HCT116 (cell line): ENCODE measurements around the gene SUN5.

Experiments
- CEBPB ChIP-seq: IDR thresholded peaks from 2 replicates; pipeline ENCODE4 v1.6.1; 2012; ENCODE audit warnings: low read depth
- EZH2 ChIP-seq: fragments of 200-600 bp; sonication (generic); IDR thresholded peaks from 2 replicates; pipeline ENCODE4 v1.6.1; 2017; ENCODE audit warnings: antibody characterized with exemption, mixed run types
- EZH2phosphoT487 ChIP-seq: fragments of 200-600 bp; IDR thresholded peaks from 2 replicates; pipeline ENCODE4 v1.6.1; 2018; ENCODE audit warnings: antibody characterized with exemption, borderline replicate concordance
- POLR2A ChIP-seq: IDR thresholded peaks from 2 replicates; pipeline ENCODE4 v1.7.0; 2011; ENCODE audit warnings: borderline replicate concordance; ENCODE audit not compliant: insufficient read depth, insufficient read length; ENCODE audit errors: extremely low read depth
- POLR2AphosphoS5 ChIP-seq: IDR thresholded peaks from 2 replicates; pipeline ENCODE4 v1.6.1; 2011; ENCODE audit warnings: mild to moderate bottlenecking, low read depth, low read length, moderate library complexity
- RAD21 ChIP-seq: IDR thresholded peaks from 2 replicates; pipeline ENCODE4 v1.6.1; 2012; ENCODE audit warnings: low read depth, mild to moderate bottlenecking
- SP1 ChIP-seq: IDR thresholded peaks from 2 replicates; pipeline ENCODE4 v1.6.1; 2012; ENCODE audit warnings: low read depth
- TCF7L2 ChIP-seq: IDR thresholded peaks from 2 replicates; pipeline ENCODE4 v1.7.0; 2011; ENCODE audit warnings: borderline replicate concordance, inconsistent platforms; ENCODE audit not compliant: insufficient read depth, insufficient read length; ENCODE audit errors: extremely low read depth
- YY1 ChIP-seq: IDR thresholded peaks from 2 replicates; pipeline ENCODE4 v1.6.1; 2011; ENCODE audit warnings: low read length, low read depth, moderate library complexity, mild to moderate bottlenecking; ENCODE audit not compliant: insufficient replicate concordance; ENCODE audit errors: extremely low read depth
- TF ChIP-seq, protein P1 (sequence below), 3 experiments: fragments of 200-600 bp in 1 of 3; sonication (generic) in 1 of 3; IDR thresholded peaks in 2 of 3; conservative IDR thresholded peaks in 1 of 3; 2 replicates each; pipeline ENCODE4 v1.5.1; 2012 to 2017; ENCODE audit warnings: low read depth in 2 of 3, low read length in 2 of 3, antibody characterized with exemption in 1 of 3, borderline replicate concordance in 1 of 3, control low read depth in 1 of 3, mild to moderate bottlenecking in 1 of 3, mixed read lengths in 1 of 3, mixed run types in 1 of 3, moderate library complexity in 1 of 3; ENCODE audit not compliant: insufficient read depth in 1 of 3

DNA sequence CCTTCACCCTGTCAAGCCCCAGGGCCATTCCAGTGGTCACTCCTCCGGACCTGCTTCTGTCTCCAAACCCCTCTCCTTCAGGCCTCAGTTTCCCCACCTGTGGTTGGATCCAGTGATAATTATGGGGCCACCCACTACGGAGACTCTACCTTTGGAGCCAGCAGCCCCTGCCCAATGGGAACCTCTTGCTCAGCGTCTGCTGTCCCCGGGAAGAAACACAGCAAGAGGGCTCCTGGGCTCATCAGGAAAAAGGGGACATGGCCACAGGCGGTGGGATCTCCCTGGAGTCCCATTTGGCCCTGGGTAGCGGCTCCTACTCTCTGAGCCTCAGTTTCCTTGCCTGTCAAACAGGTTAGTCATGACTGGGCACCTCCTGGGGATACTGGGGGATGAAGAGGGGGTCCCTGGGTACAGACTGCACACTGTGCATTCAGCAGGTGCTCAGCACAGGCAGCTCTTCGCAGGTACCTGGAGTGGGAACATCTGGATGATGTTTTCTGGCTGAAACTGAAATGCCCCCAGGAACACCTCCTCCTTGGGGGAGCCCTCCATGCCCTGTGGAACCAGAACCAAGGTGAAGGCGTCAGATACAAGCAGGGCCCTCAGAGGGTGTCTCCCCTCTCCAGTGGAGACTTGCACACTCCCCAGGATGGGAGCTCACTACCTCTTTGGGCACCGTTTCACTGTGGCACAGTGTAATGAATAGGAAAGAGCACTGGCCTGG is 19.4 kb downstream of the SUN5 start:
- TF ChIP-seq, protein P1, sequence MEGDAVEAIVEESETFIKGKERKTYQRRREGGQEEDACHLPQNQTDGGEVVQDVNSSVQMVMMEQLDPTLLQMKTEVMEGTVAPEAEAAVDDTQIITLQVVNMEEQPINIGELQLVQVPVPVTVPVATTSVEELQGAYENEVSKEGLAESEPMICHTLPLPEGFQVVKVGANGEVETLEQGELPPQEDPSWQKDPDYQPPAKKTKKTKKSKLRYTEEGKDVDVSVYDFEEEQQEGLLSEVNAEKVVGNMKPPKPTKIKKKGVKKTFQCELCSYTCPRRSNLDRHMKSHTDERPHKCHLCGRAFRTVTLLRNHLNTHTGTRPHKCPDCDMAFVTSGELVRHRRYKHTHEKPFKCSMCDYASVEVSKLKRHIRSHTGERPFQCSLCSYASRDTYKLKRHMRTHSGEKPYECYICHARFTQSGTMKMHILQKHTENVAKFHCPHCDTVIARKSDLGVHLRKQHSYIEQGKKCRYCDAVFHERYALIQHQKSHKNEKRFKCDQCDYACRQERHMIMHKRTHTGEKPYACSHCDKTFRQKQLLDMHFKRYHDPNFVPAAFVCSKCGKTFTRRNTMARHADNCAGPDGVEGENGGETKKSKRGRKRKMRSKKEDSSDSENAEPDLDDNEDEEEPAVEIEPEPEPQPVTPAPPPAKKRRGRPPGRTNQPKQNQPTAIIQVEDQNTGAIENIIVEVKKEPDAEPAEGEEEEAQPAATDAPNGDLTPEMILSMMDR (IDR thresholded peaks at IDR 0.05 in 2 of 3, conservative IDR thresholded peaks at IDR 0.05 in 1 of 3; ENCODE audit: borderline replicate concordance in 1 of 3, insufficient read depth in 1 of 3, low read depth in 2 of 3, low read length in 2 of 3), result no peak
- TF ChIP-seq EZH2, result no peak
- TF ChIP-seq POLR2A, result no peak
- no peak for TF ChIP-seq TCF7L2
- no peak for TF ChIP-seq EZH2phosphoT487
- TF ChIP-seq CEBPB, result no peak
- TF ChIP-seq POLR2AphosphoS5, result no peak
- no peak for TF ChIP-seq SP1
- no peak for TF ChIP-seq YY1
- no peak for TF ChIP-seq RAD21
